HepG2 (cell line): Measurements from ENCODE around the gene FOSB. TPM values are rescaled to one million over a fixed set of nuclear protein-coding genes. Genes with fewer than 3 reads are reported as not detected.

ENCODE experiments used
- FIP1L1 ChIP-seq: fragments of 200-400 bp; formaldehyde crosslinking; IDR thresholded peaks from 2 replicates; pipeline ENCODE4 v1.6.1; 2018; ENCODE audit warnings: low read depth, mild to moderate bottlenecking, low read length, moderate library complexity, borderline replicate concordance; ENCODE audit not compliant: insufficient read depth
- GATAD2A ChIP-seq: IDR thresholded peaks from 2 replicates; pipeline ENCODE4 v1.6.1; 2016
- GPN1 ChIP-seq: sonication (generic); formaldehyde crosslinking; IDR thresholded peaks from 2 replicates; pipeline ENCODE4 v1.5.1; 2020; ENCODE audit warnings: missing genetic modification reagents, borderline replicate concordance
- KLF11 ChIP-seq: IDR thresholded peaks from 2 replicates; pipeline ENCODE4 v1.6.1; 2016; ENCODE audit warnings: missing compliant biosample characterization
- MED1 ChIP-seq: sonication (generic); formaldehyde crosslinking; IDR thresholded peaks from 2 replicates; pipeline ENCODE4 v1.4.0; 2020; ENCODE audit warnings: missing genetic modification reagents
- NAIF1 ChIP-seq: sonication (generic); formaldehyde crosslinking; IDR thresholded peaks from 2 replicates; pipeline ENCODE4 v1.5.0; 2020; ENCODE audit warnings: mild to moderate bottlenecking, missing genetic modification reagents, borderline replicate concordance
- REPIN1 ChIP-seq: sonication (generic); formaldehyde crosslinking; IDR thresholded peaks from 2 replicates; pipeline ENCODE4 v1.8.0; 2022; ENCODE audit warnings: missing genetic modification reagents, low read depth, mild to moderate bottlenecking, borderline replicate concordance
- SAP130 ChIP-seq: IDR thresholded peaks from 2 replicates; pipeline ENCODE4 v1.6.1; 2016; ENCODE audit warnings: low read depth
- SIX1 ChIP-seq: sonication (generic); formaldehyde crosslinking; IDR thresholded peaks from 2 replicates; pipeline ENCODE4 v1.4.0; 2020; ENCODE audit warnings: missing genetic modification reagents, borderline replicate concordance
- SOX13 ChIP-seq, 3 experiments: fragments of 450-650 bp in 1 of 3; sonication (generic) in 1 of 3; formaldehyde crosslinking in 1 of 3; IDR thresholded peaks in 2 of 3; conservative IDR thresholded peaks in 1 of 3; 2 replicates each; pipeline versions ENCODE4 v1.5.0 to v1.6.1; 2016 to 2020; ENCODE audit warnings: antibody characterized with exemption in 1 of 3, mild to moderate bottlenecking in 1 of 3, missing compliant biosample characterization in 1 of 3, missing genetic modification reagents in 1 of 3, moderate library complexity in 1 of 3
- SOX5 ChIP-seq: IDR thresholded peaks from 2 replicates; pipeline ENCODE4 v1.6.1; 2016; ENCODE audit warnings: borderline replicate concordance
- SP4 ChIP-seq: sonication (generic); formaldehyde crosslinking; IDR thresholded peaks from 2 replicates; pipeline ENCODE4 v1.8.1; 2023; ENCODE audit warnings: mild to moderate bottlenecking, missing genetic modification reagents
- STAT5B ChIP-seq: sonication (generic); formaldehyde crosslinking; IDR thresholded peaks from 2 replicates; pipeline ENCODE4 v1.4.0; 2020; ENCODE audit warnings: missing genetic modification reagents
- TGIF2 ChIP-seq: IDR thresholded peaks from 2 replicates; pipeline ENCODE4 v1.6.1; 2016; ENCODE audit warnings: control low read depth, missing compliant biosample characterization
- ZBTB43 ChIP-seq: sonication (generic); formaldehyde crosslinking; conservative IDR thresholded peaks from 2 replicates; pipeline ENCODE4 v1.4.0; 2020; ENCODE audit warnings: missing genetic modification reagents
- ZGPAT ChIP-seq: IDR thresholded peaks from 2 replicates; pipeline ENCODE4 v1.6.1; 2016; ENCODE audit warnings: mild to moderate bottlenecking
- ZMYM4 ChIP-seq: sonication (generic); formaldehyde crosslinking; IDR thresholded peaks from 2 replicates; pipeline ENCODE4 v1.8.1; 2023; ENCODE audit warnings: mild to moderate bottlenecking, missing genetic modification reagents
- ZNF20 ChIP-seq: sonication (generic); formaldehyde crosslinking; IDR thresholded peaks from 2 replicates; pipeline ENCODE4 v1.4.0; 2020; ENCODE audit warnings: mild to moderate bottlenecking, moderate library complexity, missing genetic modification reagents
- ZNF343 ChIP-seq: sonication (generic); formaldehyde crosslinking; IDR thresholded peaks from 2 replicates; pipeline ENCODE4 v1.4.0; 2020; ENCODE audit warnings: mild to moderate bottlenecking, missing genetic modification reagents
- ZNF567 ChIP-seq: sonication (generic); formaldehyde crosslinking; IDR thresholded peaks from 2 replicates; pipeline ENCODE4 v1.8.1; 2023; ENCODE audit warnings: mild to moderate bottlenecking, missing genetic modification reagents, borderline replicate concordance
- polyA plus RNA-seq, 8 experiments: library from polyadenylated mRNA; depleted of rRNA in 3 of 8; stranded (reverse) in 7 of 8; unstranded in 1 of 8; fragments of >200 nt; fragmentation: Illumina TruSeq in 4 of 8; extraction: Trizol in 4 of 8; gene quantifications; 2 replicates each; pipeline versions ENCODE4 v1.2.1 to v1.2.3, GENCODE V29; 2011 to 2016; ENCODE audit warnings: low read depth in 4 of 8, missing spikeins in 1 of 8, mixed read lengths in 1 of 8; ENCODE audit not compliant: insufficient read depth in 1 of 8
- total RNA-seq, 5 experiments: library from RNA; depleted of rRNA; stranded (reverse); fragments of >200 nt; fragmentation: Illumina TruSeq; extraction: Trizol; gene quantifications; 2 replicates each; pipeline ENCODE4 v1.2.3, GENCODE V29; 2016; ENCODE audit warnings: low read depth in 1 of 5
- TF ChIP-seq, protein P1 (sequence below): sonication (generic); formaldehyde crosslinking; IDR thresholded peaks from 2 replicates; pipeline ENCODE4 v1.5.1; 2020; ENCODE audit warnings: mild to moderate bottlenecking, moderate library complexity, missing genetic modification reagents
- TF ChIP-seq, protein P2 (sequence below): sonication (generic); formaldehyde crosslinking; IDR thresholded peaks from 2 replicates; pipeline ENCODE4 v1.9.0; 2022; ENCODE audit warnings: missing genetic modification reagents, mild to moderate bottlenecking, borderline replicate concordance

Gene FOSB
- total and polyA plus RNA-seq, 2 of the 13 experiments (the other 11 are each of a cell fraction or from before 2014, with no cell fraction given) = 2.8 to 6.0 TPM

GRCh38 chr19:45424191-45425058 lies 43.4 kb upstream of the FOSB start (continued):
- peak; percentile 41; the same call in 1 of the 2 replicates for TF ChIP-seq SIX1
- no peak for TF ChIP-seq ZMYM4
- 0 out of 2 replicates have a peak, but pooled peaks have one; percentile 3 for TF ChIP-seq TGIF2
- TF ChIP-seq REPIN1 (CRISPR knock-in tag) = no peak
- no peak; the same call in 1 of the 2 replicates for TF ChIP-seq ZGPAT (CRISPR knock-in tag)
- TF ChIP-seq, protein P1, sequence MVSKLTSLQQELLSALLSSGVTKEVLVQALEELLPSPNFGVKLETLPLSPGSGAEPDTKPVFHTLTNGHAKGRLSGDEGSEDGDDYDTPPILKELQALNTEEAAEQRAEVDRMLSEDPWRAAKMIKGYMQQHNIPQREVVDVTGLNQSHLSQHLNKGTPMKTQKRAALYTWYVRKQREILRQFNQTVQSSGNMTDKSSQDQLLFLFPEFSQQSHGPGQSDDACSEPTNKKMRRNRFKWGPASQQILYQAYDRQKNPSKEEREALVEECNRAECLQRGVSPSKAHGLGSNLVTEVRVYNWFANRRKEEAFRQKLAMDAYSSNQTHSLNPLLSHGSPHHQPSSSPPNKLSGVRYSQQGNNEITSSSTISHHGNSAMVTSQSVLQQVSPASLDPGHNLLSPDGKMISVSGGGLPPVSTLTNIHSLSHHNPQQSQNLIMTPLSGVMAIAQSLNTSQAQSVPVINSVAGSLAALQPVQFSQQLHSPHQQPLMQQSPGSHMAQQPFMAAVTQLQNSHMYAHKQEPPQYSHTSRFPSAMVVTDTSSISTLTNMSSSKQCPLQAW (CRISPR knock-in tag) = 0 out of 2 replicates have a peak, but pooled peaks have one; percentile 13
- no peak for TF ChIP-seq FIP1L1
- no peak for TF ChIP-seq KLF11
- 0 out of 2 replicates have a peak, but pooled peaks have one; percentile 15 for TF ChIP-seq ZNF567 (CRISPR knock-in tag)
- TF ChIP-seq GPN1 (CRISPR knock-in tag) = no peak
- TF ChIP-seq MED1 (CRISPR knock-in tag) = peak; percentile 71
- 0 out of 2 replicates have a peak, but pooled peaks have one; percentile 28 for TF ChIP-seq ZBTB43 (CRISPR knock-in tag)
- TF ChIP-seq, protein P2, sequence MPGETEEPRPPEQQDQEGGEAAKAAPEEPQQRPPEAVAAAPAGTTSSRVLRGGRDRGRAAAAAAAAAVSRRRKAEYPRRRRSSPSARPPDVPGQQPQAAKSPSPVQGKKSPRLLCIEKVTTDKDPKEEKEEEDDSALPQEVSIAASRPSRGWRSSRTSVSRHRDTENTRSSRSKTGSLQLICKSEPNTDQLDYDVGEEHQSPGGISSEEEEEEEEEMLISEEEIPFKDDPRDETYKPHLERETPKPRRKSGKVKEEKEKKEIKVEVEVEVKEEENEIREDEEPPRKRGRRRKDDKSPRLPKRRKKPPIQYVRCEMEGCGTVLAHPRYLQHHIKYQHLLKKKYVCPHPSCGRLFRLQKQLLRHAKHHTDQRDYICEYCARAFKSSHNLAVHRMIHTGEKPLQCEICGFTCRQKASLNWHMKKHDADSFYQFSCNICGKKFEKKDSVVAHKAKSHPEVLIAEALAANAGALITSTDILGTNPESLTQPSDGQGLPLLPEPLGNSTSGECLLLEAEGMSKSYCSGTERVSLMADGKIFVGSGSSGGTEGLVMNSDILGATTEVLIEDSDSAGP (CRISPR knock-in tag) = peak; percentile 35; the same call in 1 of the 2 replicates
- TF ChIP-seq ZNF20 (CRISPR knock-in tag) = no peak
- no peak for TF ChIP-seq STAT5B (CRISPR knock-in tag)
- peak; percentile 45; the same call in 1 of the 2 replicates for TF ChIP-seq GATAD2A
- 0 out of 2 replicates have a peak, but pooled peaks have one; percentile 22 for TF ChIP-seq ZNF343 (CRISPR knock-in tag)
- TF ChIP-seq SAP130 = peak; percentile 77
- TF ChIP-seq NAIF1 (CRISPR knock-in tag) = no peak
- peak; percentile 30 for TF ChIP-seq SOX5 (CRISPR knock-in tag)
- no peak for TF ChIP-seq SP4
- no peak for TF ChIP-seq SOX13 (IDR thresholded peaks at IDR 0.05)
- peak in 1 of 2 experiments; percentile 16; a peak in 1 of 4 replicates for TF ChIP-seq SOX13 (CRISPR knock-in tag; conservative IDR thresholded peaks at IDR 0.05 in 1 of 2, IDR thresholded peaks at IDR 0.05 in 1 of 2)
